Loucy (cell line): ENCODE results near the gene GPR146.

Experiments
- EZH2phosphoT487 ChIP-seq: fragments of 200-600 bp; IDR thresholded peaks from 2 replicates; pipeline ENCODE4 v1.6.1; 2018; ENCODE audit warnings: antibody characterized with exemption, mild to moderate bottlenecking, moderate library complexity, borderline replicate concordance
- TF ChIP-seq, protein P1 (sequence below): fragments of 200-600 bp; sonication (generic); conservative IDR thresholded peaks from 2 replicates; pipeline ENCODE4 v1.5.1; 2014; ENCODE audit warnings: mild to moderate bottlenecking, antibody characterized with exemption, low read length

GRCh38 chr7:1050956-1051690 is 6.8 kb downstream of the GPR146 start:
- TF ChIP-seq, protein P1, sequence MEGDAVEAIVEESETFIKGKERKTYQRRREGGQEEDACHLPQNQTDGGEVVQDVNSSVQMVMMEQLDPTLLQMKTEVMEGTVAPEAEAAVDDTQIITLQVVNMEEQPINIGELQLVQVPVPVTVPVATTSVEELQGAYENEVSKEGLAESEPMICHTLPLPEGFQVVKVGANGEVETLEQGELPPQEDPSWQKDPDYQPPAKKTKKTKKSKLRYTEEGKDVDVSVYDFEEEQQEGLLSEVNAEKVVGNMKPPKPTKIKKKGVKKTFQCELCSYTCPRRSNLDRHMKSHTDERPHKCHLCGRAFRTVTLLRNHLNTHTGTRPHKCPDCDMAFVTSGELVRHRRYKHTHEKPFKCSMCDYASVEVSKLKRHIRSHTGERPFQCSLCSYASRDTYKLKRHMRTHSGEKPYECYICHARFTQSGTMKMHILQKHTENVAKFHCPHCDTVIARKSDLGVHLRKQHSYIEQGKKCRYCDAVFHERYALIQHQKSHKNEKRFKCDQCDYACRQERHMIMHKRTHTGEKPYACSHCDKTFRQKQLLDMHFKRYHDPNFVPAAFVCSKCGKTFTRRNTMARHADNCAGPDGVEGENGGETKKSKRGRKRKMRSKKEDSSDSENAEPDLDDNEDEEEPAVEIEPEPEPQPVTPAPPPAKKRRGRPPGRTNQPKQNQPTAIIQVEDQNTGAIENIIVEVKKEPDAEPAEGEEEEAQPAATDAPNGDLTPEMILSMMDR: no peak
- no peak for TF ChIP-seq EZH2phosphoT487
